GM12878 (cell line): ENCODE results near the gene UCKL1. TPM values are rescaled to one million over a fixed set of nuclear protein-coding genes. Genes with fewer than 3 reads are reported as not detected.

Experiments
- ATAC-seq: fragments of 200-7000 bp; cut with Tn5 transposase; 3 replicates; pipeline ENCODE4 v1.9.1; 2020; ENCODE audit warnings: mild to moderate bottlenecking, moderate library complexity
- BruUV-seq: library from RNA; stranded (reverse); fragments of 400-500 nt; replicated peaks from 2 replicates; lab custom pipeline; 2021; lab: Mats Ljungman, UMichigan
- CTCF ChIA-PET: fragments of 300-600 bp; sonication (Branson Sonifier 250); formaldehyde crosslinking; extraction: SDS; loops from one replicate; lab custom pipeline; 2021; ENCODE audit warnings: inconsistent platforms; lab: Yijun Ruan, JAX
- POLR2A ChIA-PET: fragments of 350-600 bp; formaldehyde crosslinking; extraction: SDS; loops from one replicate; lab custom pipeline; 2021; ENCODE audit warnings: inconsistent platforms; lab: Charles Lee
- RAD21 ChIA-PET: fragments of 300-600 bp; sonication (Branson Sonifier 250); formaldehyde crosslinking; loops from one replicate; lab custom pipeline; 2023; ENCODE audit warnings: antibody characterized with exemption; ENCODE audit not compliant: unreplicated experiment; lab: Charles Lee
- SMC1A ChIA-PET: fragments of 300-600 bp; sonication (Branson Sonifier 250); formaldehyde crosslinking; loops from one replicate; lab custom pipeline; 2023; ENCODE audit not compliant: unreplicated experiment, uncharacterized antibody; lab: Charles Lee
- DNase-seq: peaks from one replicate; pipeline ENCODE4 v3.0.0-alpha.2; 2011; ENCODE audit warnings: low read depth, low spot score
- FAIRE-seq: peaks from 3 replicates; lab custom pipeline; 2011; peaks lifted over from hg19 to GRCh38; lab: Jason Lieb, UNC
- H2AFZ ChIP-seq: 2 replicates; pipeline ENCODE4 v1.6.0; 2011; ENCODE audit warnings: low read depth, low read length, control low read depth; ENCODE audit not compliant: control insufficient read depth
- H3K27ac ChIP-seq: 2 replicates; pipeline ENCODE4 v1.5.1; 2011; ENCODE audit warnings: control low read depth; ENCODE audit not compliant: control insufficient read depth, insufficient read depth
- H3K27me3 ChIP-seq, 2 experiments: replicated peaks in 1 of 2; 2 replicates each; pipeline versions ENCODE4 v1.6.0 to v1.6.1; 2011; ENCODE audit warnings: low read length in 1 of 2; ENCODE audit not compliant: control insufficient read depth in 2 of 2, insufficient read depth in 2 of 2
- H3K36me3 ChIP-seq, 2 experiments: 2 replicates each; pipeline ENCODE4 v1.5.1; 2011; ENCODE audit warnings: low read length in 1 of 2; ENCODE audit not compliant: control insufficient read depth in 2 of 2, insufficient read depth in 2 of 2
- H3K4me1 ChIP-seq: 2 replicates; pipeline ENCODE4 v1.6.1; 2011; ENCODE audit warnings: mild to moderate bottlenecking, low read length, moderate library complexity, mixed read lengths; ENCODE audit not compliant: control insufficient read depth, insufficient read depth
- H3K4me2 ChIP-seq: 2 replicates; pipeline ENCODE4 v1.6.0; 2011; ENCODE audit warnings: control low read depth; ENCODE audit not compliant: control insufficient read depth, insufficient read depth
- H3K4me3 ChIP-seq: fragments of 200-600 bp; sonication (generic); 2 replicates; pipeline ENCODE4 v1.5.1; 2016
- H3K79me2 ChIP-seq: 2 replicates; pipeline ENCODE4 v1.6.0; 2011; ENCODE audit warnings: low read length; ENCODE audit not compliant: control insufficient read depth, insufficient read depth
- H3K9ac ChIP-seq: 2 replicates; pipeline ENCODE4 v1.8.0; 2011; ENCODE audit warnings: low read length, control low read depth, mixed read lengths; ENCODE audit not compliant: control insufficient read depth, insufficient read depth
- H3K9me3 ChIP-seq: replicated peaks from 3 replicates; pipeline ENCODE4 v1.5.1; 2011; ENCODE audit warnings: mild to moderate bottlenecking, low read length; ENCODE audit not compliant: control insufficient read depth, insufficient read depth
- H4K20me1 ChIP-seq: 2 replicates; pipeline ENCODE4 v1.6.0; 2011; ENCODE audit not compliant: control insufficient read depth, insufficient read depth
- BHLHE40 ChIP-seq, 2 experiments: fragments of 450-650 bp in 1 of 2; IDR thresholded peaks; 2 replicates each; pipeline ENCODE4 v1.6.1; 2011 to 2017; ENCODE audit warnings: low read depth in 2 of 2, borderline replicate concordance in 1 of 2, improper control_type of control experiment in 1 of 2, low read length in 1 of 2, mild to moderate bottlenecking in 1 of 2
- NR2F1 ChIP-seq: fragments of 450-650 bp; conservative IDR thresholded peaks from 2 replicates; pipeline ENCODE4 v1.6.1; 2017; ENCODE audit warnings: mild to moderate bottlenecking
- WGBS: methylation state at CpG from one replicate; pipeline ENCODE4 v1.1.6; 2016; ENCODE audit warnings: low lambda C conversion rate; ENCODE audit not compliant: insufficient replicate concordance, insufficient coverage; ENCODE audit errors: missing lambda C conversion rate; 5-methylcytosine and 5-hydroxymethylcytosine counted together
- in situ Hi-C: fragments of 300-500 bp; cut with MboI; formaldehyde crosslinking; loops from 9 replicates; pipeline ENCODE4 v1.14.3; 2018; ENCODE audit warnings: mixed read lengths
- intact Hi-C: fragments of 100-400 bp; cut with micrococcal nuclease; formaldehyde crosslinking; loops from one replicate; pipeline ENCODE4 v1.14.2; 2022; ENCODE audit not compliant: unreplicated experiment
- polyA plus RNA-seq, 11 experiments: library from polyadenylated mRNA; depleted of rRNA in 4 of 11; unstranded in 6 of 11; stranded (reverse) in 5 of 11; fragments of >200 nt; fragmentation: Nextera tagmentation in 4 of 11; fragmentation: Illumina TruSeq in 1 of 11; extraction: Ambion mirVana in 4 of 11; extraction: Trizol in 1 of 11; gene quantifications; 1 replicate in 1 of 11; 2 replicates in 10 of 11; pipeline versions ENCODE4 v1.2.1 to v1.2.3, GENCODE V29; 2011 to 2016; ENCODE audit warnings: inconsistent platforms in 2 of 11, missing spikeins in 2 of 11, low read depth in 1 of 11
- total RNA-seq, 4 experiments: library from RNA; depleted of rRNA in 3 of 4; stranded (reverse); fragments of >200 nt in 3 of 4; fragmentation: Illumina TruSeq in 1 of 4; extraction: Trizol in 1 of 4; gene quantifications; 2 replicates each; pipeline versions ENCODE4 v1.2.1 to v1.2.3, GENCODE V29; 2013 to 2021
- TF ChIP-seq, protein P1 (sequence below), 3 experiments: IDR thresholded peaks in 2 of 3; conservative IDR thresholded peaks in 1 of 3; 2 replicates each; pipeline ENCODE4 v1.5.1; 2011; ENCODE audit warnings: low read depth in 3 of 3, low read length in 3 of 3, mild to moderate bottlenecking in 3 of 3, control low read depth in 2 of 3, moderate library complexity in 2 of 3, inconsistent platforms in 1 of 3, mixed read lengths in 1 of 3; ENCODE audit not compliant: control insufficient read depth in 2 of 3, insufficient read depth in 1 of 3; ENCODE audit errors: extremely low read depth in 1 of 3

Gene UCKL1
- total and polyA plus RNA-seq, 10 of the 15 experiments (the other 5 are each of a cell fraction or from before 2014, with no cell fraction given), result 2.4 to 36.3 (median 24.8) TPM

DNA sequence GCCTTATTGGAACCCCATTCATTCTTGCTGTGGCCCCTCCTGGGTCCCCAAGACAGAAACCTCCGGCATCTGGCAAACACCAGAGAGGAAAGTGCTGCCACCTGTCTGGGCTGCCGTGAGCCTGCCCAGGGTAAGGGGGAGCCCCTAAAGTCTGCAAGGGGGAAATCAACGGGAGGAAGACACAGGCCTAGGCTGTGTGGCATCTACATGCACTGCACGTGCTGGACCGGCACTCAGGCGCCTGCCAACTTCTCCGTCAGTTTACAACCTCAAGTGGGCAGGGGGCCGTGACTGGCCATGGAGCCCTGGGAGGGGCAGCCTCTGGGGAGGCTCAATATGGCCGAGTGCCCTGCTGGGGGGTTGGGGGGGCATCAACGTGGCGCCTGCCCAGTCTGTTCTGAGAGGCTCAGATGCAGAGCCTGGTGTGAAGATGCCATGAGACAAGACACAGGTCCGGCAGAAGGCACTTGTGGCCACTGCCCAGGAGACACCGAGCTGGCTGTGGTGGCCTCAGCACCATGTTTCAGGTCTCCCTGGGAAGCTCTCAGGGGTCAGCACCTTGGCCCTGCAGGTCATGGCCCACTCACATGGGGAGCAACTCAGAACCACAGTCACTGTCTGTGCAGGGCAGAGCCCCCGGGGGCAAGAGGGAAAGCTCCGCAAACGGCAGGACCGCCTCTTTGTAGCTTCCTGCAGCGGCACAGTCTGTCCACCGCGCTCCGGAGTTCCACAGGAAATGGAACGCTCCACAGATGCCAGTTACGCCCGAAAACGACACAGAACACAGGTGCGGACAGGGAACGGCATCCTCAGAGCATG, 8.4 kb downstream of the UCKL1 start:
- ChIA-PET SMC1A (no interaction called here), POLR2A (interaction anchor here (0.5 kb wide), 1 partner anchor 26 kb away, joined by 3 read pairs; no protein-coding TSS in a partner anchor), CTCF (no interaction called here), RAD21 (no interaction called here)
- DNase-seq, result no peak
- Histone ChIP-seq H3K4me3 (no peak overlapping the region; the same call in 1 of the 2 replicates), H3K9ac (no peak overlapping the region), H4K20me1 (peaks cover 7% of the 10 kb centered on the region), H2AFZ (no peak overlapping the region), H3K9me3 (no peaks in the 10 kb centered on the region), H3K4me1 (peaks cover 28% of the 10 kb centered on the region), H3K36me3 (peaks cover 14 to 21% of the 10 kb centered on the region in 2 experiments; a peak in 3 of 4 replicates), H3K4me2 (peak overlapping the region; percentile 59; the same call in 1 of the 2 replicates), H3K79me2 (peaks cover 31% of the 10 kb centered on the region)
- no peak for FAIRE-seq
- in situ Hi-C loops (no loop called here), intact Hi-C loops (no loop called here)
- TF ChIP-seq, protein P1, sequence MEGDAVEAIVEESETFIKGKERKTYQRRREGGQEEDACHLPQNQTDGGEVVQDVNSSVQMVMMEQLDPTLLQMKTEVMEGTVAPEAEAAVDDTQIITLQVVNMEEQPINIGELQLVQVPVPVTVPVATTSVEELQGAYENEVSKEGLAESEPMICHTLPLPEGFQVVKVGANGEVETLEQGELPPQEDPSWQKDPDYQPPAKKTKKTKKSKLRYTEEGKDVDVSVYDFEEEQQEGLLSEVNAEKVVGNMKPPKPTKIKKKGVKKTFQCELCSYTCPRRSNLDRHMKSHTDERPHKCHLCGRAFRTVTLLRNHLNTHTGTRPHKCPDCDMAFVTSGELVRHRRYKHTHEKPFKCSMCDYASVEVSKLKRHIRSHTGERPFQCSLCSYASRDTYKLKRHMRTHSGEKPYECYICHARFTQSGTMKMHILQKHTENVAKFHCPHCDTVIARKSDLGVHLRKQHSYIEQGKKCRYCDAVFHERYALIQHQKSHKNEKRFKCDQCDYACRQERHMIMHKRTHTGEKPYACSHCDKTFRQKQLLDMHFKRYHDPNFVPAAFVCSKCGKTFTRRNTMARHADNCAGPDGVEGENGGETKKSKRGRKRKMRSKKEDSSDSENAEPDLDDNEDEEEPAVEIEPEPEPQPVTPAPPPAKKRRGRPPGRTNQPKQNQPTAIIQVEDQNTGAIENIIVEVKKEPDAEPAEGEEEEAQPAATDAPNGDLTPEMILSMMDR (IDR thresholded peaks at IDR 0.05 in 2 of 3, conservative IDR thresholded peaks at IDR 0.05 in 1 of 3; ENCODE audit: control insufficient read depth in 2 of 3, extremely low read depth in 1 of 3, insufficient read depth in 1 of 3, low read depth in 3 of 3, low read length in 3 of 3), result peak in 2 of 3 experiments; percentile 7 to 41; a peak in 3 of 6 replicates
- TF ChIP-seq BHLHE40 (IDR thresholded peaks at IDR 0.05; ENCODE audit: borderline replicate concordance in 1 of 2, low read depth in 2 of 2, low read length in 1 of 2) (peak; percentile 79 to 91), NR2F1 (no peak)
- TF ChIP-seq, all 136 proteins: peak for 2
- no TSS peak for BruUV-seq
- Histone ChIP-seq H3K27me3 (no peaks in the 10 kb centered on the region), H3K27ac (no peak overlapping the region)
- ATAC-seq, result peak; percentile 17
- 29% methylated on average over 27 of the region's 27 CpGs for WGBS
